A549 (cell line): ENCODE data around the gene OR4F15.

Experiments used
- CBX8 ChIP-seq: fragments of 200-600 bp; sonication (generic); IDR thresholded peaks from 2 replicates; pipeline ENCODE4 v1.6.1; 2016
- CEBPB ChIP-seq, 2 experiments: fragments of >200 bp in 1 of 2; sonication (Bioruptor Twin) in 1 of 2; formaldehyde crosslinking in 1 of 2; IDR thresholded peaks; 2 replicates each; pipeline ENCODE4 v1.6.1; 2012 to 2016
- CHD4 ChIP-seq: fragments of 200-600 bp; sonication (generic); IDR thresholded peaks from 2 replicates; pipeline ENCODE4 v1.6.1; 2016; ENCODE audit warnings: antibody characterized with exemption, mild to moderate bottlenecking, borderline replicate concordance
- CTCF ChIP-seq: fragments of >200 bp; sonication (Bioruptor Twin); formaldehyde crosslinking; IDR thresholded peaks from 3 replicates; pipeline ENCODE4 v1.5.1; 2016
- EP300 ChIP-seq, 2 experiments: fragments of >200 bp; sonication (Bioruptor Twin); formaldehyde crosslinking; IDR thresholded peaks; 2 replicates in 1 of 2; 3 replicates in 1 of 2; pipeline ENCODE4 v1.6.1; 2016 to 2017
- GATA3 ChIP-seq: IDR thresholded peaks from 2 replicates; pipeline ENCODE4 v1.6.1; 2012; ENCODE audit warnings: borderline replicate concordance
- POLR2A ChIP-seq: IDR thresholded peaks from 2 replicates; pipeline ENCODE4 v1.6.1; 2012; ENCODE audit warnings: mild to moderate bottlenecking, low read length
- RAD21 ChIP-seq, 2 experiments: fragments of >200 bp in 1 of 2; sonication (Bioruptor Twin) in 1 of 2; formaldehyde crosslinking in 1 of 2; IDR thresholded peaks in 1 of 2; conservative IDR thresholded peaks in 1 of 2; 2 replicates in 1 of 2; 3 replicates in 1 of 2; pipeline ENCODE4 v1.6.1; 2012 to 2018; ENCODE audit warnings: inconsistent platforms in 1 of 2
- REST ChIP-seq: fragments of 200-600 bp; sonication (generic); IDR thresholded peaks from 2 replicates; pipeline ENCODE4 v1.6.1; 2016; ENCODE audit warnings: antibody characterized with exemption, mild to moderate bottlenecking, moderate library complexity
- RFX5 ChIP-seq: fragments of 450-650 bp; IDR thresholded peaks from 2 replicates; pipeline ENCODE4 v1.7.1; 2014; ENCODE audit warnings: antibody characterized with exemption, mild to moderate bottlenecking, moderate library complexity
- SMC3 ChIP-seq: fragments of >200 bp; sonication (Bioruptor Twin); formaldehyde crosslinking; IDR thresholded peaks from 3 replicates; pipeline ENCODE4 v1.6.1; 2018; ENCODE audit warnings: inconsistent platforms
- USF2 ChIP-seq: fragments of 450-650 bp; IDR thresholded peaks from 2 replicates; pipeline ENCODE4 v1.6.1; 2014; ENCODE audit warnings: antibody characterized with exemption
- TF ChIP-seq, protein P1 (sequence below): fragments of >200 bp; sonication (Bioruptor Twin); formaldehyde crosslinking; IDR thresholded peaks from 3 replicates; pipeline ENCODE4 v1.6.1; 2016

DNA sequence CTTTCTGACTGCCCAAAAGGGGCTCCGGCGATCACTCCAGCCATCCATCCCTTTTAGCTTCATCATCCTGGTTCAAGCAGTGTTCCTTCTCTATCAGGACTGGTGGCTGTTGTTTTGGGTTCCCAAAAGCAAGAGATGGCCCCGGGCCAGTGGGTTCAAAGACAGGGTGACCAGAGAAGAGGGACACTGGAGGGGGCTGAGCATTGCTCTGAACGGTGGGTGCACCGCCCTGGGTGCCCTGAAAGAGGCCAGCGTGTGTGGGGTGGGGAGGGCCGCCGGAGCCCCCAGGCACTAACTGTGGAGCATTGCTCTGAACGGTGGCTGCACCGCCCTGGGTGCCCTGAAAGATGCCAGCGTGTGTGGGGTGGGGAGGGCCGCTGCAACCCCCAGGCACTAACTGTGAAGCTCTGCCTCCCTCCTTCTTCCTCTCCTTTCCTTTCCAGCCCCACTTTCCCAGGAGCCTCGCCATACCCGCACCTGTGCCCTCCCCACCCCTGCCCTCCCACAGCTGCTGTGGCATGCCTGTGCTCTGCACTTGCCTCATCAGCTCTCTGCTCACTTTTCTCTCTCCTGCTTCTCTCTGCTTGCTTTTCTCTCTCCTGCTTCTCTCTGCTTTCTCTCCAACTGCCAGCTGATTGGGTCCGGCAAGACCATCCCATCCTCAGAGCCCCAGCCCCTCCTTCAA lies 46.1 kb upstream of the OR4F15 start:
- TF ChIP-seq CTCF (no peak), SMC3 (no peak), CEBPB (IDR thresholded peaks at IDR 0.05) (no peak), CHD4 (no peak), CBX8 (no peak), GATA3 (no peak), POLR2A (no peak), RAD21 (conservative IDR thresholded peaks at IDR 0.05 in 1 of 2, IDR thresholded peaks at IDR 0.05 in 1 of 2) (no peak), REST (no peak), RFX5 (no peak), USF2 (no peak), EP300 (IDR thresholded peaks at IDR 0.05) (no peak)
- TF ChIP-seq, protein P1, sequence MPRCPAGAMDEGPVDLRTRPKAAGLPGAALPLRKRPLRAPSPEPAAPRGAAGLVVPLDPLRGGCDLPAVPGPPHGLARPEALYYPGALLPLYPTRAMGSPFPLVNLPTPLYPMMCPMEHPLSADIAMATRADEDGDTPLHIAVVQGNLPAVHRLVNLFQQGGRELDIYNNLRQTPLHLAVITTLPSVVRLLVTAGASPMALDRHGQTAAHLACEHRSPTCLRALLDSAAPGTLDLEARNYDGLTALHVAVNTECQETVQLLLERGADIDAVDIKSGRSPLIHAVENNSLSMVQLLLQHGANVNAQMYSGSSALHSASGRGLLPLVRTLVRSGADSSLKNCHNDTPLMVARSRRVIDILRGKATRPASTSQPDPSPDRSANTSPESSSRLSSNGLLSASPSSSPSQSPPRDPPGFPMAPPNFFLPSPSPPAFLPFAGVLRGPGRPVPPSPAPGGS = no peak
